Central memory CD8-positive, alpha-beta T cell (primary cell): ENCODE data around the gene CTCFL.

Source experiments
- ATAC-seq: fragments of 150-1000 bp; cut with Tn5 transposase; replicated peaks from 2 replicates; pipeline ENCODE4 v1.10.0; 2022; ENCODE audit warnings: mild to moderate bottlenecking, moderate FRiP score, moderate number of reproducible peaks; ENCODE audit not compliant: poor library complexity, severe bottlenecking; ENCODE audit errors: extremely low read depth
- DNase-seq, 2 donors: peaks; one replicate each; pipeline ENCODE4 v3.0.0; 2021; ENCODE audit warnings: low spot score in 2 of 2
- H3K27ac Mint-ChIP-seq: one replicate; pipeline ENCODE4 v1.8.0; 2022; ENCODE audit warnings: low read depth, mild to moderate bottlenecking, moderate library complexity, mixed read lengths
- H3K27me3 Mint-ChIP-seq: one replicate; pipeline ENCODE4 v1.8.0; 2022; ENCODE audit warnings: mixed read lengths
- H3K36me3 Mint-ChIP-seq: one replicate; pipeline ENCODE4 v1.8.0; 2022; ENCODE audit warnings: mild to moderate bottlenecking, moderate library complexity, mixed read lengths; ENCODE audit not compliant: insufficient read depth
- H3K4me1 Mint-ChIP-seq: one replicate; pipeline ENCODE4 v1.8.0; 2022; ENCODE audit warnings: mixed read lengths
- H3K4me3 Mint-ChIP-seq: one replicate; pipeline ENCODE4 v1.8.0; 2022; ENCODE audit warnings: mild to moderate bottlenecking, moderate library complexity, mixed read lengths
- H3K9me3 Mint-ChIP-seq: one replicate; pipeline ENCODE4 v1.8.0; 2022; ENCODE audit warnings: mixed read lengths

Gene CTCFL

GRCh38 chr20:57556980-57557274 lies 32.0 kb upstream of the CTCFL start:
- H3K36me3 Mint-ChIP-seq: no peaks in the 10 kb centered on the region
- no peak for ATAC-seq
- H3K9me3 Mint-ChIP-seq: no peaks in the 10 kb centered on the region
- H3K27ac Mint-ChIP-seq: no peak overlapping the region
- no peak overlapping the region for H3K4me3 Mint-ChIP-seq
- peaks cover 79% of the 10 kb centered on the region for H3K27me3 Mint-ChIP-seq
- DNase-seq: no peak
- H3K4me1 Mint-ChIP-seq: no peaks in the 10 kb centered on the region

- H3K4me3 Mint-ChIP-seq: no peak overlapping the region
- no peak overlapping the region for H3K27ac Mint-ChIP-seq
- H3K27me3 Mint-ChIP-seq: peaks cover 71% of the 10 kb centered on the region
- H3K4me1 Mint-ChIP-seq: no peaks in the 10 kb centered on the region
- no peak for ATAC-seq
- H3K9me3 Mint-ChIP-seq: no peaks in the 10 kb centered on the region
- no peak for DNase-seq
- H3K36me3 Mint-ChIP-seq: no peaks in the 10 kb centered on the region
Measured at GRCh38 chr20:57555457-57556184, 30.7 kb upstream of the CTCFL start.

- Mint-ChIP-seq H3K9me3 (no peaks in the 10 kb centered on the region), H3K27ac (no peak overlapping the region), H3K4me3 (no peak overlapping the region)
Measured at GRCh38 chr20:57553376-57554018, 28.6 kb upstream of the CTCFL start.

GRCh38 chr20:57552471-57552870 lies 27.5 kb upstream of the CTCFL start:
- no peaks in the 10 kb centered on the region for H3K36me3 Mint-ChIP-seq
- no peaks in the 10 kb centered on the region for H3K4me1 Mint-ChIP-seq
- no peaks in the 10 kb centered on the region for H3K9me3 Mint-ChIP-seq
- no peak overlapping the region for H3K4me3 Mint-ChIP-seq
- ATAC-seq: no peak
- H3K27me3 Mint-ChIP-seq: peaks cover 66% of the 10 kb centered on the region
- H3K27ac Mint-ChIP-seq: no peak overlapping the region
- no peak for DNase-seq

More at GRCh38 chr20:57553376-57554018, 28.6 kb upstream of the CTCFL start:
- no peaks in the 10 kb centered on the region for H3K36me3 Mint-ChIP-seq
- no peaks in the 10 kb centered on the region for H3K4me1 Mint-ChIP-seq
- DNase-seq (no peak), ATAC-seq (no peak)
- peaks cover 70% of the 10 kb centered on the region for H3K27me3 Mint-ChIP-seq

GRCh38 chr20:57548177-57549058 lies 23.5 kb upstream of the CTCFL start:
- no peaks in the 10 kb centered on the region for H3K4me1 Mint-ChIP-seq
- H3K36me3 Mint-ChIP-seq: no peaks in the 10 kb centered on the region
- no peaks in the 10 kb centered on the region for H3K9me3 Mint-ChIP-seq
- ATAC-seq (no peak), DNase-seq (no peak)
- peaks cover 56% of the 10 kb centered on the region for H3K27me3 Mint-ChIP-seq
- H3K4me3 Mint-ChIP-seq: no peak overlapping the region
- H3K27ac Mint-ChIP-seq: no peak overlapping the region

GRCh38 chr20:57546956-57547649 lies 22.2 kb upstream of the CTCFL start:
- no peak overlapping the region for H3K4me3 Mint-ChIP-seq
- no peak overlapping the region for H3K27ac Mint-ChIP-seq
- H3K27me3 Mint-ChIP-seq: peaks cover 49% of the 10 kb centered on the region
- DNase-seq (no peak), ATAC-seq (no peak)
- H3K4me1 Mint-ChIP-seq: no peaks in the 10 kb centered on the region
- no peaks in the 10 kb centered on the region for H3K9me3 Mint-ChIP-seq
- H3K36me3 Mint-ChIP-seq: no peaks in the 10 kb centered on the region

- Mint-ChIP-seq H3K4me1 (no peaks in the 10 kb centered on the region), H3K27ac (no peak overlapping the region), H3K9me3 (no peaks in the 10 kb centered on the region), H3K27me3 (peaks cover 51% of the 10 kb centered on the region), H3K4me3 (no peak overlapping the region), H3K36me3 (no peaks in the 10 kb centered on the region)
- ATAC-seq: no peak
- DNase-seq: no peak
Measured at GRCh38 chr20:57545927-57546662, 21.2 kb upstream of the CTCFL start.

GRCh38 chr20:57544838-57545564 lies 20.1 kb upstream of the CTCFL start:
- H3K27me3 Mint-ChIP-seq: peaks cover 57% of the 10 kb centered on the region
- no peaks in the 10 kb centered on the region for H3K4me1 Mint-ChIP-seq
- DNase-seq (no peak), ATAC-seq (no peak)
- H3K27ac Mint-ChIP-seq: no peak overlapping the region
- no peak overlapping the region for H3K4me3 Mint-ChIP-seq
- no peaks in the 10 kb centered on the region for H3K36me3 Mint-ChIP-seq
- H3K9me3 Mint-ChIP-seq: no peaks in the 10 kb centered on the region

- Mint-ChIP-seq H3K27me3 (peaks cover 54% of the 10 kb centered on the region), H3K4me1 (no peaks in the 10 kb centered on the region), H3K9me3 (no peaks in the 10 kb centered on the region), H3K36me3 (no peaks in the 10 kb centered on the region), H3K27ac (no peak overlapping the region), H3K4me3 (no peak overlapping the region)
- ATAC-seq (no peak), DNase-seq (no peak)
Measured at GRCh38 chr20:57543754-57544153, 18.8 kb upstream of the CTCFL start.

GRCh38 chr20:57540890-57541580 lies 16.1 kb upstream of the CTCFL start:
- no peaks in the 10 kb centered on the region for H3K9me3 Mint-ChIP-seq
- H3K36me3 Mint-ChIP-seq: peaks cover 1% of the 10 kb centered on the region
- no peak for DNase-seq
- peaks cover 61% of the 10 kb centered on the region for H3K27me3 Mint-ChIP-seq
- ATAC-seq: no peak
- H3K27ac Mint-ChIP-seq: no peak overlapping the region
- H3K4me3 Mint-ChIP-seq: no peak overlapping the region
- H3K4me1 Mint-ChIP-seq: no peaks in the 10 kb centered on the region

- Mint-ChIP-seq H3K27ac (no peak overlapping the region), H3K27me3 (peaks cover 63% of the 10 kb centered on the region), H3K4me3 (no peak overlapping the region), H3K36me3 (peaks cover 1% of the 10 kb centered on the region), H3K9me3 (no peaks in the 10 kb centered on the region), H3K4me1 (no peaks in the 10 kb centered on the region)
- ATAC-seq (no peak), DNase-seq (no peak)
Measured at GRCh38 chr20:57539889-57540288, 14.9 kb upstream of the CTCFL start.
